Skin of body (tissue), 2 donors: ENCODE data around the gene FABP7. TPM values are rescaled to one million over a fixed set of nuclear protein-coding genes. Genes with fewer than 3 reads are reported as not detected.

ENCODE experiments used
- small RNA-seq: library from RNA; depleted of rRNA; stranded (forward); fragments of <200 nt; gene quantifications from one replicate; pipeline ENCODE3, GENCODE V24; 2014; ENCODE audit warnings: low replicate concordance
- total RNA-seq: library from RNA; depleted of rRNA; stranded (reverse); fragments of >200 nt; gene quantifications from one replicate; pipeline ENCODE4 v1.2.3, GENCODE V29; 2014

FABP7 gene
- total RNA-seq, 1 donor from 2014 or later: 31.6 TPM

Small RNA genes lying within 50 kb of the gene (small RNA-seq; reads per million reads assigned to genes)
- gene RN7SL564P: not detected

Other genes starting within 250 kb of the FABP7 start
- 4.4 TPM for gene PKIB, start 169.3 kb upstream of the FABP7 start, total RNA-seq
- 20.7 TPM for gene SMPDL3A, start 9.5 kb downstream of the FABP7 start, total RNA-seq
- 0.10 TPM for gene CLVS2, start 216.5 kb downstream of the FABP7 start, total RNA-seq